Neural cell (in vitro differentiated cells): ENCODE measurements around the gene CADPS2. TPM values are rescaled to one million over a fixed set of nuclear protein-coding genes. Genes with fewer than 3 reads are reported as not detected.

Experiments
- H2AFZ ChIP-seq: fragments of 200-600, 300-800 bp; sonication (generic), shearing (Covaris generic); 2 replicates; pipeline ENCODE4 v1.6.0; 2014; ENCODE audit warnings: low read depth, mild to moderate bottlenecking, antibody characterized with exemption, low read length, moderate library complexity
- H3F3A ChIP-seq: fragments of 200-600 bp; shearing (Covaris generic); 2 replicates; pipeline ENCODE4 v1.6.1; 2016; ENCODE audit warnings: mild to moderate bottlenecking, moderate library complexity, mixed read lengths, antibody characterized with exemption, low read length; ENCODE audit not compliant: insufficient read depth, poor library complexity, severe bottlenecking
- H3K27ac ChIP-seq: fragments of 200-600, 300-800 bp; sonication (generic), shearing (Covaris generic); 2 replicates; pipeline ENCODE4 v1.5.1; 2014; ENCODE audit warnings: mild to moderate bottlenecking, low read length, moderate library complexity
- H3K27me3 ChIP-seq: fragments of 300-800, 200-600 bp; sonication (generic), shearing (Covaris generic); 2 replicates; pipeline ENCODE4 v1.6.0; 2014; ENCODE audit warnings: mild to moderate bottlenecking, low read depth, low read length, moderate library complexity; ENCODE audit not compliant: insufficient read depth
- H3K36me3 ChIP-seq: fragments of 300-800, 200-600 bp; sonication (generic), shearing (Covaris generic); 2 replicates; pipeline ENCODE4 v1.5.1; 2014; ENCODE audit warnings: mild to moderate bottlenecking, antibody characterized with exemption, low read length, moderate library complexity; ENCODE audit not compliant: insufficient read depth
- H3K4me2 ChIP-seq: fragments of 300-800, 200-600 bp; sonication (generic), shearing (Covaris generic); 2 replicates; pipeline ENCODE4 v1.6.0; 2014; ENCODE audit warnings: mild to moderate bottlenecking, low read length
- H3K4me3 ChIP-seq: fragments of 300-800, 200-600 bp; sonication (generic), shearing (Covaris generic); 2 replicates; pipeline ENCODE4 v1.5.1; 2014; ENCODE audit warnings: mild to moderate bottlenecking, low read length, moderate library complexity
- H3K79me2 ChIP-seq: fragments of 200-600 bp; shearing (Covaris generic); replicated peaks from 2 replicates; pipeline ENCODE4 v1.6.0; 2014; ENCODE audit warnings: mild to moderate bottlenecking, low read length, moderate library complexity; ENCODE audit not compliant: insufficient read depth
- H3K9ac ChIP-seq: fragments of 300-800, 200-600 bp; sonication (generic), shearing (Covaris generic); 2 replicates; pipeline ENCODE4 v1.6.1; 2016; ENCODE audit warnings: mild to moderate bottlenecking, low read length, mixed read lengths
- H3K9me2 ChIP-seq: fragments of 200-600 bp; shearing (Covaris generic); 2 replicates; pipeline ENCODE4 v1.6.1; 2016; ENCODE audit warnings: mild to moderate bottlenecking, low read length, mixed read lengths; ENCODE audit not compliant: insufficient read depth
- H3K9me3 ChIP-seq: fragments of 200-600, 300-800 bp; sonication (generic), shearing (Covaris generic); 2 replicates; pipeline ENCODE4 v1.6.1; 2016; ENCODE audit warnings: mild to moderate bottlenecking, mixed run types, low read length, moderate library complexity, mixed read lengths
- H4K20me1 ChIP-seq: fragments of 200-600 bp; shearing (Covaris generic); 2 replicates; pipeline ENCODE4 v1.6.1; 2016; ENCODE audit warnings: mild to moderate bottlenecking, mixed run types; ENCODE audit not compliant: insufficient read depth
- CTCF ChIP-seq: fragments of 450-650 bp; IDR thresholded peaks from 2 replicates; pipeline ENCODE4 v1.5.1; 2014; ENCODE audit warnings: antibody characterized with exemption, mild to moderate bottlenecking, moderate library complexity; ENCODE audit not compliant: poor library complexity, severe bottlenecking
- EP300 ChIP-seq: fragments of 450-650 bp; conservative IDR thresholded peaks from 2 replicates; pipeline ENCODE4 v1.6.1; 2014; ENCODE audit warnings: antibody characterized with exemption, mild to moderate bottlenecking, moderate library complexity; ENCODE audit not compliant: poor library complexity, severe bottlenecking
- EZH2 ChIP-seq: fragments of 200-600, 300-800 bp; shearing (Covaris generic), sonication (generic); IDR thresholded peaks from 2 replicates; pipeline ENCODE4 v1.6.1; 2014; ENCODE audit warnings: antibody characterized with exemption, low read length, borderline replicate concordance, mild to moderate bottlenecking; ENCODE audit not compliant: insufficient read depth, poor library complexity, severe bottlenecking
- MXI1 ChIP-seq: fragments of 450-650 bp; conservative IDR thresholded peaks from 2 replicates; pipeline ENCODE4 v1.6.1; 2014; ENCODE audit warnings: antibody characterized with exemption, mild to moderate bottlenecking; ENCODE audit not compliant: poor library complexity, severe bottlenecking
- POLR2AphosphoS5 ChIP-seq: IDR thresholded peaks from 2 replicates; pipeline ENCODE4 v1.6.1; 2012
- RAD21 ChIP-seq: fragments of 450-650 bp; conservative IDR thresholded peaks from 2 replicates; pipeline ENCODE4 v1.6.1; 2014; ENCODE audit warnings: antibody characterized with exemption, mild to moderate bottlenecking, moderate library complexity
- SMC3 ChIP-seq: fragments of 450-650 bp; conservative IDR thresholded peaks from 2 replicates; pipeline ENCODE4 v1.6.1; 2014; ENCODE audit warnings: antibody characterized with exemption, mild to moderate bottlenecking, moderate library complexity; ENCODE audit not compliant: poor library complexity
- TAF1 ChIP-seq: IDR thresholded peaks from 2 replicates; pipeline ENCODE4 v1.6.1; 2012; ENCODE audit warnings: low read depth
- polyA plus RNA-seq: library from polyadenylated mRNA; depleted of rRNA; stranded (reverse); fragments of >200 nt; gene quantifications from 2 replicates; pipeline ENCODE4 v1.2.3, GENCODE V29; 2014
- TF ChIP-seq, protein P1 (sequence below): IDR thresholded peaks from 2 replicates; pipeline ENCODE4 v1.6.1; 2012; ENCODE audit warnings: borderline replicate concordance

Gene CADPS2
- polyA plus RNA-seq, 1 donor from 2014 or later: 5.9 TPM

DNA sequence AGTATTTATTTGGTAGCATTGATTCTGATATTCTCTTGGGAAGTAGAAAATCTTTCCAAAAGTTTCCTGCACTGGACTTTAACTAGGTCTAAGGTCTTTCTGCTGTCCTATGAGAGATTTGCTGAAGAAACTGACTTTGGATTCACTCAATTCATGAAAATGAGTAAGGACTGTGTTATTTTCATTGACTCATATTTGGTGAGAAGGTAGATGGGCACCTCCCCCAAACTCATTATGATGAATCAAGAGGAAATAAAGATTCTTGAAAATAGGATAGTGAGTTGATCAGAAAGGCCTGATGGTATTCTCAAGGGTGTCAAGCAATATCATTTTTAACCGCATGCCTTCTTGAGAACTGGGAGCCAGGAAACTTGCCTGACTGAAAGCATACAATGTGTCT lies 297.6 kb downstream of the CADPS2 start:
- Histone ChIP-seq H3K27me3 (no peaks in the 10 kb centered on the region), H3K9me2 (no peaks in the 10 kb centered on the region), H3K4me3 (no peak overlapping the region), H3K4me2 (no peak overlapping the region), H3K27ac (no peak overlapping the region), H3K9me3 (no peaks in the 10 kb centered on the region), H3K36me3 (no peaks in the 10 kb centered on the region), H3K9ac (no peak overlapping the region), H3K79me2 (no peaks in the 10 kb centered on the region), H3F3A (no peaks in the 10 kb centered on the region), H4K20me1 (no peaks in the 10 kb centered on the region), H2AFZ (no peak overlapping the region)
- TF ChIP-seq TAF1 (no peak), EP300 (no peak), CTCF (no peak), EZH2 (no peak), SMC3 (no peak), MXI1 (no peak), POLR2AphosphoS5 (no peak)
- TF ChIP-seq, protein P1, sequence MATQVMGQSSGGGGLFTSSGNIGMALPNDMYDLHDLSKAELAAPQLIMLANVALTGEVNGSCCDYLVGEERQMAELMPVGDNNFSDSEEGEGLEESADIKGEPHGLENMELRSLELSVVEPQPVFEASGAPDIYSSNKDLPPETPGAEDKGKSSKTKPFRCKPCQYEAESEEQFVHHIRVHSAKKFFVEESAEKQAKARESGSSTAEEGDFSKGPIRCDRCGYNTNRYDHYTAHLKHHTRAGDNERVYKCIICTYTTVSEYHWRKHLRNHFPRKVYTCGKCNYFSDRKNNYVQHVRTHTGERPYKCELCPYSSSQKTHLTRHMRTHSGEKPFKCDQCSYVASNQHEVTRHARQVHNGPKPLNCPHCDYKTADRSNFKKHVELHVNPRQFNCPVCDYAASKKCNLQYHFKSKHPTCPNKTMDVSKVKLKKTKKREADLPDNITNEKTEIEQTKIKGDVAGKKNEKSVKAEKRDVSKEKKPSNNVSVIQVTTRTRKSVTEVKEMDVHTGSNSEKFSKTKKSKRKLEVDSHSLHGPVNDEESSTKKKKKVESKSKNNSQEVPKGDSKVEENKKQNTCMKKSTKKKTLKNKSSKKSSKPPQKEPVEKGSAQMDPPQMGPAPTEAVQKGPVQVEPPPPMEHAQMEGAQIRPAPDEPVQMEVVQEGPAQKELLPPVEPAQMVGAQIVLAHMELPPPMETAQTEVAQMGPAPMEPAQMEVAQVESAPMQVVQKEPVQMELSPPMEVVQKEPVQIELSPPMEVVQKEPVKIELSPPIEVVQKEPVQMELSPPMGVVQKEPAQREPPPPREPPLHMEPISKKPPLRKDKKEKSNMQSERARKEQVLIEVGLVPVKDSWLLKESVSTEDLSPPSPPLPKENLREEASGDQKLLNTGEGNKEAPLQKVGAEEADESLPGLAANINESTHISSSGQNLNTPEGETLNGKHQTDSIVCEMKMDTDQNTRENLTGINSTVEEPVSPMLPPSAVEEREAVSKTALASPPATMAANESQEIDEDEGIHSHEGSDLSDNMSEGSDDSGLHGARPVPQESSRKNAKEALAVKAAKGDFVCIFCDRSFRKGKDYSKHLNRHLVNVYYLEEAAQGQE: no peak

DNA sequence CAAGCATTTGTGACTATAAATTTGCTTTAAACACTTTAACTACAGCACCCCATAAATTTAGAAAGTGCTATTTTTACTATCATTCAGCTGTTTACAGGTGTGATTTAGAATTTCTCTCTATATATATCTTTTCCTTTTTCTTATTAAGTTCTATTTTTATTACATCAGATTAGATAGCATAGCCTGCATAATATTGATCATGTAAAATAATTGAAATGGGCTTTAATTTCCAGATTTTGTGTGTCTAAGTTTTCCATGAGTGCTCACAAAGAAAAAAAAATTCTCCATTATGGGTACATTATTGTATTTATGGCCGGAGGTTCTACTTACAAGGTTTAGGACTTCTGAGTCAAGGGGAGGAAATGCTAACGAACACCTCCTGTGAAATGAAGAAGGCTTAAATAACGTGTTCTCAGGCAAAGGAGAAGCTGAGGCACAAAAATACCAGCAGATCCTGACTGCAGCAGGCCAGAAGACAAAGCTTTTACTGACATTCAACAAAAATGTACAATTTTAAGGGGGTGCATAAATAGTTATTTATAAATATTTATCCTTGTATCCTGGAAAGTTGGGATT lies 301.5 kb downstream of the CADPS2 start:
- Histone ChIP-seq H3K79me2 (no peaks in the 10 kb centered on the region), H3K36me3 (no peaks in the 10 kb centered on the region), H3K27ac (no peak overlapping the region), H3K9me3 (no peaks in the 10 kb centered on the region), H2AFZ (no peak overlapping the region), H4K20me1 (no peaks in the 10 kb centered on the region), H3K4me2 (no peak overlapping the region), H3F3A (no peaks in the 10 kb centered on the region), H3K27me3 (no peaks in the 10 kb centered on the region), H3K9ac (no peak overlapping the region), H3K4me3 (no peak overlapping the region), H3K9me2 (no peaks in the 10 kb centered on the region)
- TF ChIP-seq MXI1: no peak
- no peak for TF ChIP-seq EP300
- TF ChIP-seq EZH2: no peak
- no peak for TF ChIP-seq SMC3
- TF ChIP-seq RAD21: no peak
- no peak for TF ChIP-seq CTCF
- TF ChIP-seq, protein P1: no peak
- no peak for TF ChIP-seq TAF1
- no peak for TF ChIP-seq POLR2AphosphoS5
